Endothelial cell of umbilical vein (primary cell): ENCODE results near the gene LUZP2.

ENCODE experiments used
- CTCF ChIP-seq, 2 donors: IDR thresholded peaks; 1 replicate in 1 of 2; 2 replicates in 1 of 2; pipeline ENCODE4 v1.5.1; 2011; ENCODE audit warnings: low read length in 2 of 2, mild to moderate bottlenecking in 2 of 2, moderate library complexity in 2 of 2, control low read depth in 1 of 2, inconsistent platforms in 1 of 2, low read depth in 1 of 2; ENCODE audit not compliant: insufficient read depth in 1 of 2; ENCODE audit errors: extremely low read depth in 1 of 2
- GATA2 ChIP-seq: IDR thresholded peaks from 2 replicates; pipeline ENCODE4 v1.7.0; 2011; ENCODE audit warnings: low read depth, mild to moderate bottlenecking, moderate library complexity, mixed read lengths, low read length; ENCODE audit not compliant: insufficient read length, insufficient read depth
- POLR2AphosphoS5 ChIP-seq: IDR thresholded peaks from 2 replicates; pipeline ENCODE4 v1.6.1; 2012; ENCODE audit warnings: low read depth, mild to moderate bottlenecking, control low read depth, low read length, moderate library complexity; ENCODE audit not compliant: insufficient read depth

- TF ChIP-seq CTCF (IDR thresholded peaks at IDR 0.05; ENCODE audit: extremely low read depth in 1 of 2, insufficient read depth in 1 of 2, low read depth in 1 of 2, low read length in 2 of 2) (no peak), POLR2AphosphoS5 (no peak), GATA2 (no peak)
Measured at GRCh38 chr11:24589064-24589463, 92.2 kb downstream of the LUZP2 start.
